H1 (cell line): ENCODE measurements around the gene GEMIN2. TPM values are rescaled to one million over a fixed set of nuclear protein-coding genes. Genes with fewer than 3 reads are reported as not detected.

Experiments used
- CTCF ChIA-PET: fragments of 300-600 bp; sonication (Branson Sonifier 250); formaldehyde crosslinking; loops from one replicate; lab custom pipeline; 2021; ENCODE audit not compliant: partially characterized antibody; lab: Charles Lee
- POLR2A ChIA-PET: fragments of 300-600 bp; sonication (Branson Sonifier 250); formaldehyde crosslinking; loops from one replicate; lab custom pipeline; 2021; ENCODE audit warnings: inconsistent platforms; ENCODE audit not compliant: partially characterized antibody; lab: Charles Lee
- DNase-seq, 2 experiments: peaks; one replicate each; pipeline versions ENCODE4 v3.0.0 to v3.0.0-alpha.2; 2010 to 2022; ENCODE audit warnings: low spot score in 2 of 2, low read depth in 1 of 2, mixed read lengths in 1 of 2
- FAIRE-seq: peaks from 2 replicates; lab custom pipeline; 2011; peaks lifted over from hg19 to GRCh38; lab: Jason Lieb, UNC
- H2AFZ ChIP-seq: 2 replicates; pipeline ENCODE4 v1.8.1; 2012; ENCODE audit warnings: low read length, inconsistent platforms
- H2AK5ac ChIP-seq: 2 replicates; pipeline ENCODE4 v1.6.1; 2013; ENCODE audit warnings: low read depth, low read length
- H2BK120ac ChIP-seq: replicated peaks from 2 replicates; pipeline ENCODE3; 2013; ENCODE audit warnings: low read depth, low read length, inconsistent platforms
- H2BK12ac ChIP-seq: 2 replicates; pipeline ENCODE4 v1.6.1; 2013; ENCODE audit warnings: low read depth, low read length
- H2BK15ac ChIP-seq: 2 replicates; pipeline ENCODE4 v1.6.1; 2013; ENCODE audit warnings: low read length
- H2BK20ac ChIP-seq: 2 replicates; pipeline ENCODE4 v1.6.1; 2013; ENCODE audit warnings: low read length
- H2BK5ac ChIP-seq: 2 replicates; pipeline ENCODE4 v1.6.1; 2013; ENCODE audit warnings: low read depth, low read length
- H3K14ac ChIP-seq: 2 replicates; pipeline ENCODE4 v1.6.1; 2013; ENCODE audit warnings: inconsistent platforms; ENCODE audit not compliant: insufficient read length
- H3K18ac ChIP-seq: 2 replicates; pipeline ENCODE4 v1.6.1; 2013; ENCODE audit warnings: low read length; ENCODE audit errors: extremely low read depth
- H3K23ac ChIP-seq: 2 replicates; pipeline ENCODE4 v1.6.1; 2013; ENCODE audit warnings: inconsistent platforms; ENCODE audit not compliant: insufficient read length
- H3K23me2 ChIP-seq: 2 replicates; pipeline ENCODE4 v1.6.1; 2013; ENCODE audit warnings: low read depth, low read length
- H3K27ac ChIP-seq: 2 replicates; pipeline ENCODE4 v1.6.1; 2011; ENCODE audit warnings: low read depth, low read length, inconsistent platforms
- H3K27me3 ChIP-seq, 4 experiments: replicated peaks in 1 of 4; 1 replicate in 1 of 4; 2 replicates in 3 of 4; pipeline versions ENCODE4 v1.6.1 to v1.8.1; 2011 to 2013; ENCODE audit warnings: low read length in 3 of 4, mild to moderate bottlenecking in 3 of 4, inconsistent platforms in 2 of 4, mixed read lengths in 2 of 4, moderate library complexity in 1 of 4; ENCODE audit not compliant: control insufficient read depth in 3 of 4, insufficient read depth in 3 of 4; ENCODE audit errors: extremely low read depth in 1 of 4
- H3K36me3 ChIP-seq, 4 experiments: 2 replicates each; pipeline versions ENCODE4 v1.6.1 to v1.8.1; 2011 to 2013; ENCODE audit warnings: mild to moderate bottlenecking in 4 of 4, low read length in 3 of 4, moderate library complexity in 2 of 4, control low read depth in 1 of 4, inconsistent platforms in 1 of 4; ENCODE audit not compliant: insufficient read depth in 4 of 4, control insufficient read depth in 2 of 4
- H3K4ac ChIP-seq: replicated peaks from 2 replicates; pipeline ENCODE3; 2013; ENCODE audit warnings: low read length, low read depth, mixed read lengths, inconsistent platforms; ENCODE audit not compliant: insufficient read length
- H3K4me1 ChIP-seq, 4 experiments: replicated peaks in 1 of 4; 1 replicate in 1 of 4; 2 replicates in 3 of 4; pipeline versions ENCODE4 v1.6.1 to v1.8.1; 2011 to 2013; ENCODE audit warnings: low read length in 3 of 4, inconsistent platforms in 2 of 4, mixed read lengths in 1 of 4; ENCODE audit not compliant: insufficient read depth in 4 of 4, control insufficient read depth in 3 of 4
- H3K4me2 ChIP-seq, 2 experiments: 2 replicates each; pipeline versions ENCODE4 v1.6.1 to v1.8.1; 2011 to 2013; ENCODE audit warnings: low read depth in 2 of 2, low read length in 2 of 2, control low read depth in 1 of 2, inconsistent platforms in 1 of 2, mild to moderate bottlenecking in 1 of 2; ENCODE audit not compliant: insufficient read depth in 1 of 2
- H3K4me3 ChIP-seq, 4 experiments: fragments of 200-600, 300-600 bp in 1 of 4; sonication (generic), shearing (Covaris generic), sonication (Bioruptor Twin) in 1 of 4; 2 replicates each; pipeline versions ENCODE4 v1.5.1 to v1.8.1; 2011 to 2016; ENCODE audit warnings: low read length in 4 of 4, low read depth in 3 of 4, control low read depth in 2 of 4, inconsistent platforms in 2 of 4, mild to moderate bottlenecking in 2 of 4, mixed read lengths in 1 of 4, moderate library complexity in 1 of 4; ENCODE audit not compliant: insufficient read depth in 2 of 4; ENCODE audit errors: extremely low read depth in 1 of 4
- H3K56ac ChIP-seq: replicated peaks from 2 replicates; pipeline ENCODE3; 2013; ENCODE audit warnings: low read depth, mild to moderate bottlenecking, mixed read lengths, low read length, inconsistent platforms; ENCODE audit not compliant: insufficient read length
- H3K79me1 ChIP-seq: 2 replicates; pipeline ENCODE4 v1.6.1; 2013; ENCODE audit warnings: low read depth, low read length, control low read depth
- H3K79me2 ChIP-seq, 2 experiments: 2 replicates each; pipeline versions ENCODE4 v1.6.1 to v1.8.1; 2012 to 2013; ENCODE audit warnings: low read length in 2 of 2, mild to moderate bottlenecking in 2 of 2, inconsistent platforms in 1 of 2; ENCODE audit not compliant: insufficient read depth in 2 of 2, control insufficient read depth in 1 of 2
- H3K9ac ChIP-seq, 4 experiments: replicated peaks in 1 of 4; 1 replicate in 1 of 4; 2 replicates in 3 of 4; pipeline versions ENCODE4 v1.6.1 to v1.8.1; 2011 to 2013; ENCODE audit warnings: low read depth in 3 of 4, low read length in 3 of 4, control low read depth in 2 of 4, mild to moderate bottlenecking in 2 of 4, moderate library complexity in 2 of 4, inconsistent platforms in 1 of 4; ENCODE audit errors: extremely low read depth in 1 of 4
- H3K9me3 ChIP-seq, 2 experiments: 2 replicates each; pipeline versions ENCODE4 v1.6.1 to v1.8.1; 2012 to 2013; ENCODE audit warnings: mild to moderate bottlenecking in 2 of 2, moderate library complexity in 2 of 2, control low read depth in 1 of 2, inconsistent platforms in 1 of 2, low read depth in 1 of 2, low read length in 1 of 2, mixed read lengths in 1 of 2; ENCODE audit not compliant: insufficient read depth in 2 of 2
- H4K20me1 ChIP-seq, 2 experiments: replicated peaks in 1 of 2; 2 replicates each; pipeline versions ENCODE3 to v1.8.1; 2011 to 2013; ENCODE audit warnings: inconsistent platforms in 2 of 2, low read length in 2 of 2, mild to moderate bottlenecking in 1 of 2; ENCODE audit not compliant: insufficient read depth in 2 of 2, control insufficient read depth in 1 of 2
- H4K5ac ChIP-seq: 2 replicates; pipeline ENCODE4 v1.6.1; 2013; ENCODE audit warnings: low read length, low read depth, mixed read lengths, inconsistent platforms; ENCODE audit not compliant: insufficient read length
- H4K8ac ChIP-seq: 2 replicates; pipeline ENCODE4 v1.8.0; 2013; ENCODE audit warnings: mild to moderate bottlenecking, moderate library complexity, low read length, inconsistent platforms; ENCODE audit not compliant: insufficient read depth; ENCODE audit errors: extremely low read depth
- H4K91ac ChIP-seq: replicated peaks from 2 replicates; pipeline ENCODE3; 2013; ENCODE audit warnings: low read length, mixed read lengths, inconsistent platforms; ENCODE audit not compliant: insufficient read length
- CBX8 ChIP-seq: fragments of 300-800, 300-1000 bp; sonication (generic); IDR thresholded peaks from 2 replicates; pipeline ENCODE4 v1.7.1; 2016; ENCODE audit warnings: low read depth, low read length, borderline replicate concordance
- CREB1 ChIP-seq: IDR thresholded peaks from 2 replicates; pipeline ENCODE4 v1.6.1; 2012; ENCODE audit warnings: inconsistent platforms
- E2F6 ChIP-seq: IDR thresholded peaks from 2 replicates; pipeline ENCODE4 v1.6.1; 2012; ENCODE audit warnings: inconsistent platforms
- NRF1 ChIP-seq: IDR thresholded peaks from 2 replicates; pipeline ENCODE4 v1.6.1; 2011; ENCODE audit warnings: mild to moderate bottlenecking, low read depth, low read length, improper control_type of control experiment
- RBBP5 ChIP-seq: IDR thresholded peaks from 2 replicates; pipeline ENCODE4 v1.7.1; 2012; ENCODE audit warnings: low read depth, mild to moderate bottlenecking, inconsistent platforms, low read length, moderate library complexity, borderline replicate concordance
- SIN3A ChIP-seq, 2 experiments: IDR thresholded peaks in 1 of 2; conservative IDR thresholded peaks in 1 of 2; 2 replicates each; pipeline ENCODE4 v1.6.1; 2011 to 2012; ENCODE audit warnings: low read length in 2 of 2, improper control_type of control experiment in 1 of 2, low read depth in 1 of 2, mild to moderate bottlenecking in 1 of 2
- SP4 ChIP-seq: IDR thresholded peaks from 2 replicates; pipeline ENCODE4 v1.6.1; 2012; ENCODE audit warnings: low read length, inconsistent platforms
- SRF ChIP-seq: IDR thresholded peaks from 2 replicates; pipeline ENCODE4 v1.6.1; 2011; ENCODE audit warnings: mild to moderate bottlenecking, low read depth, low read length, moderate library complexity
- WGBS, 2 experiments: shearing (Covaris generic) in 1 of 2; methylation state at CpG; one replicate each; pipeline versions ENCODE4 v1.1.6 to v1.1.7; 2013 to 2015; ENCODE audit warnings: low lambda C conversion rate in 2 of 2, mixed read lengths in 2 of 2, inconsistent platforms in 1 of 2, low coverage in 1 of 2, missing lambda C conversion rate in 1 of 2; ENCODE audit not compliant: insufficient replicate concordance in 2 of 2, insufficient coverage in 1 of 2, insufficient read length in 1 of 2; ENCODE audit errors: extremely low coverage in 1 of 2, missing lambda C conversion rate in 1 of 2; 5-methylcytosine and 5-hydroxymethylcytosine counted together
- polyA plus RNA-seq, 7 experiments: library from polyadenylated mRNA; depleted of rRNA in 3 of 7; stranded (reverse) in 5 of 7; unstranded in 2 of 7; fragments of >200 nt in 5 of 7; fragments of 200-250 nt in 2 of 7; gene quantifications; 1 replicate in 5 of 7; 2 replicates in 1 of 7; 4 replicates in 1 of 7; pipeline versions ENCODE4 v1.2.1 to v1.2.3, GENCODE V29; 2011 to 2013; ENCODE audit warnings: missing spikeins in 2 of 7, mixed read lengths in 2 of 7
- total RNA-seq: library from RNA; stranded (reverse); fragmentation: NEBNext Ultra II Directional; extraction: Animal tissue kit (Norgen Biotek cat#: 25700); gene quantifications from 2 replicates; pipeline ENCODE4 v1.2.1, GENCODE V29; 2021

GEMIN2 gene
- total and polyA plus RNA-seq, 2 of the 8 experiments (the other 6 are each of a cell fraction or from before 2014, with no cell fraction given) = 29.1 to 30.8 TPM

- Histone ChIP-seq H4K5ac (no peak overlapping the region), H3K9me3 (no peaks in the 10 kb centered on the region), H2BK20ac (no peak overlapping the region), H3K79me1 (no peaks in the 10 kb centered on the region), H3K23ac (no peak overlapping the region), H2BK5ac (no peak overlapping the region), H3K36me3 (peaks cover 0 to 15% (median 3%) of the 10 kb centered on the region in 4 experiments; a peak in 2 of 8 replicates), H4K20me1 (peaks cover 0 to 1% of the 10 kb centered on the region in 2 experiments), H2BK12ac (no peak overlapping the region), H2AFZ (no peak overlapping the region), H4K91ac (no peak overlapping the region), H3K4me1 (no peaks in the 10 kb centered on the region), H3K18ac (no peak overlapping the region), H3K27me3 (no peaks in the 10 kb centered on the region), H3K14ac (no peak overlapping the region), H3K27ac (no peak overlapping the region), H2BK120ac (no peak overlapping the region), H2AK5ac (no peak overlapping the region), H3K4me3 (no peak overlapping the region), H2BK15ac (no peak overlapping the region), H3K4ac (no peak overlapping the region), H3K56ac (no peak overlapping the region), H3K9ac (no peak overlapping the region), H3K23me2 (no peaks in the 10 kb centered on the region), H3K4me2 (no peak overlapping the region), H4K8ac (no peak overlapping the region), H3K79me2 (peaks cover 0 to 8% of the 10 kb centered on the region in 2 experiments; a peak in 2 of 4 replicates)
- WGBS, 2 experiments = 95% methylated on average over 6 of the region's 6 CpGs; no CpG with 5 or more reads in 1 of the 2 experiments
- DNase-seq (no peak), FAIRE-seq (no peak)
- POLR2A ChIA-PET = interaction anchor here (0.8 to 5.9 kb wide), 3 partner anchors 14 to 18 kb away, joined by 3 to 44 read pairs (median 3); partner anchors contain the start of gene TRAPPC6B
- CTCF ChIA-PET = interaction anchor here (0.6 kb wide), 1 partner anchor 290 kb away, joined by 3 read pairs; no protein-coding TSS in a partner anchor
- no peak for TF ChIP-seq RBBP5
- TF ChIP-seq CREB1 = no peak
- no peak for TF ChIP-seq SIN3A (conservative IDR thresholded peaks at IDR 0.05 in 1 of 2, IDR thresholded peaks at IDR 0.05 in 1 of 2; ENCODE audit: low read depth in 1 of 2, low read length in 2 of 2)
- no peak for TF ChIP-seq CBX8
- TF ChIP-seq E2F6 = no peak
- no peak for TF ChIP-seq SP4
- no peak for TF ChIP-seq NRF1
- no peak for TF ChIP-seq SRF
These were observed 43.4 kb downstream of the GEMIN2 start for GRCh38 chr14:39157491-39157890.
